ENCODE results near the gene PLCB4.

PLCB4 gene

GRCh38 chr20:9507544-9508239, 438.8 kb downstream of the PLCB4 start:
- DNase-seq, result no peak

DNA sequence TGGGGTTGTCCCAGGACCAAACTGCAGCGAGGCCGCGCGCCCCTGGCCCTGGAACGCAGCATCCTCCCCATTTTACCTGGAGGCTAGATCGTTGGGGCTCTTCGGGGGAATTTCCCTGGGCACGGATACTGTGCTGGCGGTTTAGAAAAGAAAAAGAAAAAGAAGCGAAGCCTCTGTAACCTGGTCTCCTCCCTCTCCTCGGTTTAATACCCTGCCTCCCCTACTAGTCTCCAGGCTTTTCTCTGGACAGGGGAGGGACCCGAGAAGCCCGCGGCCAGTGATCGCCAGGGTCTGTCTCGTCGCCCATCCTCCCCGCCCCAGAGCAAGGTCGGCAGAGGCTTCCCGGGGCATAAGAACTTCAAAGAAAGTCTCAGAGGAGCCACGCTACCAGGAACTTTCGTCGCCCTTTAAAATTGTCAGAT, 439.4 kb downstream of the PLCB4 start:
- DNase-seq, result no peak

DNA sequence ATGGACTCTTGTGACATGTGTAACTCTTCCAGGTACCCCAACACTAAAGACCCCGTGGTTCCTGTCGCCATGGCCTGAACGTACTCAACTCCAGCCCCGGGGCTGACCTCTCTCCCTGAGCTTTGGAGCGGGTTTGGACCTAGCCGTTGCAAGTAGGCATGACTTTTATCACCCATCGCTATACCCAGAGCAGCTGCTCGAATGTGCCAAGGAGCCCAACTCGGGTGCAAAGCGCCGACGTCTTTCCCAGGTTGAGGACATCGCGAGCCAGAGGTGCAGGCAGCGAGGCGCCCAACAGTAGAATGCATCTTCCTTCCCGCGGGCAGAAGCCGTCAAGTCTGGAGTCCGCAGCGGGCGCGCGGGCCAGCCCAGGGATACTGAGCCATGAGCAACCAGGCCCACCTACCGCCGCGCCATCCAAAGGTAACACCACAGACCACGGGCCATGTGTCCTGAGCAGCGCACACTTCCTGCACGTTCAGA, 439.9 kb downstream of the PLCB4 start:
- DNase-seq, result no peak

- no peak for DNase-seq
Measured at GRCh38 chr20:9509246-9509645, 440.4 kb downstream of the PLCB4 start.

DNA sequence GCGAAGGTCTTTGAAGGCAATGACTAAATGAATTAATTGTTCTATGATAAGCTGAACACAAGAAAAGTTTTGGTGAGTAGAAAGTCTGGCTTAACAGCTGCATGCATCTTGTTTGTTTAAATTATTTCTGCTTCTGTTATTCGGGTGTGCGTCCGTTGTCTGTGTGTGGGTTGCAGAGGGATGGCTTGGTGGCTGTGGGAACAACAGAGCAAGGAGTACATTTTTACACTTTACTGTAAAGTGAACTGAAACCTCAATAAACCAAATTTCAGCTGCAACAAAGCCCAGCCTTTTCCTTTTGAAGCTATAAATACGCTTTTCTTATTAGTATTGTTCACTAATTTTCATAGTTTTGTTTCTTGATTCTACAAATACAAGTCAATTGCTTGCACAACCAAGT, 442.0 kb downstream of the PLCB4 start:
- no peak for DNase-seq

- DNase-seq, result no peak
Measured at GRCh38 chr20:9514072-9514460, 445.2 kb downstream of the PLCB4 start.

DNA sequence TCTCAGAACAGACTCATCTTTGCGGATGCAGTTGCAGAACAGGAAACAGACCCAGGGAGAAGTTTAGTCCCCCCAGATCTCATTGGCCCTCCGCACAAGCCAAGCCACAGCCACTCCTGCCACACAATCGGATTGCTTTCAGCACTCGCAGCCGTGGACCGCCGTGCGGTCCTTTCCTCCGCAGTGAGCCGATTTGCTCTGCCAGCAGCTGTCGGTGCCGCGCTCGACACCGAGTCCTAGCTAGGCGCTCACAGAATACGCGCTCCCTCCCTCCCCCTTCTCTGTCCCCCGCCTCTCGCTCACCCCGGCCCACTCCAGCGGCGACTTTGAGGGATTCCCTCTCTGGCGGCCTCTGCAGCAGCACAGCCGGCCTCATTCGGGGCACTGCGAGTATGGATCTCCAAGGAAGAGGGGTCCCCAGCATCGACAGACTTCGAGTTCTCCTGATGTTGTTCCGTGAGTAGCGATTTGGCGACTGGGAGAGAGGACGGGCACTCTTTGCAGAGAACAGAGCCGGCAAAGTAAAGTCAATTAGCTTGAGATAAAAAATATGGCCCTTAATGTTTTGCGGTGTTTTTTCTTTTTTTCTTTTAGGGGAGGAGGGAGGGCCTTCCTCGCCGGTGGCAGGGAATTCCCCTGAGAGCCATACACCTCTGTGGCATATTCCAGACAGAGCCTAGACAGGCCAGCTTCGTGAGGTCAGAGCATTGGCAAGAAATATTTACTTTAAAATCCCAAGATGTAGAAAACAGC, 445.8 kb downstream of the PLCB4 start, which contains the start of gene LAMP5:
Gene LAMP5 (plus strand): TSS at position 130 of the 753 bp plus-strand sequence. CDS start 263 bp downstream, at position 393.
- DNase-seq, result peak; percentile 67

DNA sequence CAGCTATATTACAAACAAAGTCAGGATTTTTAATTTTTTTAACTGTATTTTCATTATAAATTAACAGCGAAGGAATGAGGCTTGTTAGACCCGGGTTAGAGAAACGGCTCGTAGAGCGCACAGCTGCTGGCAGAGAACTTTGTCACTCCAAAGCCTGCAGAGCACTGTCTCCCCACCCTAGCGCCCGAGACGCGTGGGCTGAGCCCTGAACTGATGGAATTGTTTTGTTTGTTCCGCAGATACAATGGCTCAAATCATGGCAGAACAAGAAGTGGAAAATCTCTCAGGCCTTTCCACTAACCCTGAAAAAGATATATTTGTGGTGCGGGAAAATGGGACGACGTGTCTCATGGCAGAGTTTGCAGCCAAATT, 446.3 kb downstream of the PLCB4 start:
- DNase-seq, result peak; percentile 23

DNA sequence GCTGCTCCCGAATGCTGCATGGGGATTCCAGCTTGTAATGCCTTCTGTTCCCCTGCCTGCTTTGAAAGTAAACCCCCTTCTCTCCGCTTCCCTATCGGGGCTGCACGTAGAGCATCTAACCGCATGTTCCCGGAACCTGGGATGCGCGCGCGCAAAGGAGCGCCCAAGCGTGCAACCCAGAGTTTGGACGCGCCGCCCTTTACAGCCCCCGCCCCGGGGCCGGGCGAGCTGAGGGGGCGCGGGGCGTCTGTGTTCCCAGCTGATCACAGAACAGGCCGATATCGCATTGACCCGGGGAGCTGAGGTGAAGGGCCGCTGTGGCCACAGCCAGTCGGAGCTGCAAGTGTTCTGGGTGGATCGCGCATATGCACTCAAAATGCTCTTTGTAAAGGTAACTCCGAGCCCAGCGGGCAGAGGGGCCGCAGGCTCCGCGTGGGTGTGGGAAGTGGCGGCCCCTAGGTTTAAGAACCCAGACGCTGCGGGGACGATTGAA, 446.9 kb downstream of the PLCB4 start:
- DNase-seq, result peak; percentile 12

DNA sequence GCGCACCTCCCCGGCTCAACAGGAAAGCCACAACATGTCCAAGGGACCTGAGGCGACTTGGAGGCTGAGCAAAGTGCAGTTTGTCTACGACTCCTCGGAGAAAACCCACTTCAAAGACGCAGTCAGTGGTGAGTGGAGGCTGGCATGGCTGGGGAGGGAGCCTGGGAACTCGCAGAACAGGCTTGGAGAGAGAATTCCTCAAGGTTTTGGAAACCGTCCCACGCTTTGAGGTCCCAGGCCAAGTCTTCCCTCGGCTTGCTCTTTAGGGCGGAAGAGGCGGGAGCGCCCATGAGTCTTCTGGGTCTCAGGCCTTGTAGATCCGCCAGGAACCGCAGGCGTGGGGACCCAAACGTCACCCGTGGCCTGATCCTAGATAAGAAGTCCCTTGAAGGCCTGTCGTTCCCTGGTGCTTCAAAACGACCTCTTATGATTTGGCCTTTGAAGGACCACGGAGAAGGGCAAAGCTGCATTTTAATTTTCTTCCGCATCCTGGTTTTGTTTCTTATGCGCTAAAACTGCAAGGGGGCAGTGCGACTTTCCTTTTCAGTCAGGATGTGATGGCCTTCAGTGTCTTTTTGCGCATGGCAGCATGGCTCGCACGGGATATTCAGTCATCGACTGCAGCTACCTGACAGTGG, 447.5 kb downstream of the PLCB4 start:
- DNase-seq, result no peak

GRCh38 chr20:9517297-9518162, 448.6 kb downstream of the PLCB4 start:
- DNase-seq, result peak; percentile 32

DNA sequence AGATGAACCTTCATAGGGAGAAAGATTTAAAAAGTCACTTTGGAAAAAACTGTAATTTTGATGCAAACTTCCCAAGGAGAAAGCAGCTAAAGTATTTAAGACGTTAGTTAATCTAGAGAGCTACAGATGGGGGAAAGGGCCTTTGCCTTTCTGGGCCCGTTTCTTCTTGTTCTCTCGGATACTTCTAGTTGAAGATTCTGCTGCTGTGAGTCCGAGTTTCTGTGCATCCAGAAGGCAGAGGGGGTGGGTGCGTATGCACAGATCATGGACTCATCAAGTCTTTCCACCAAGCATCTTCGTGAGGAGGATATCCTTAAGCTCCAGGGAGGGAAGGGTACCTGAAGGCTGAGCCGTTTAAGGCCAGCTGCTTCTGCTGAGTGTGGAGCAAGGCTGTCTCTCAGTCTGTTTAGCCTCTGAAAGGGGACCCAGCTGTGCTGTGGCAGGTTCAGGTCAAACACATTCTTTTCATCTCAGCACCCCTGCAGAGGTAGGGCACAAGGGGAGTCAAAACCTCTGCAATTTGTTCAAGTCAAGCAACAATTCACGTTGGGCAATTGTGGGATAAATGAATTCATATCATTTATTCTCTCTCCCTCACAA, 449.8 kb downstream of the PLCB4 start:
- DNase-seq, result no peak

GRCh38 chr20:9520086-9520485, 451.2 kb downstream of the PLCB4 start:
- no peak for DNase-seq

- DNase-seq, result no peak
Measured at GRCh38 chr20:9523636-9524035, 454.7 kb downstream of the PLCB4 start.

All from NCI-H1105 treated with DMSO at 0.1 percent for 48 hours (cell line).